Endometrial microvascular endothelial cells (primary cell): ENCODE data around the gene ADAMTS19. TPM values are rescaled to one million over a fixed set of nuclear protein-coding genes. Genes with fewer than 3 reads are reported as not detected.
"Not testable (repeated sequence)": the region's sequence is repeated elsewhere in the genome, so short reads cannot be mapped to it uniquely, and the experiment has no call there.

Experiments used
- in situ Hi-C: cut with HindIII; loops from 2 replicates; pipeline ENCODE4 v1.10.0; 2017; ENCODE audit warnings: low sequenced_read_pairs, low pct_unique_long_range_greater_than_20kb; ENCODE audit errors: inconsistent ontology term
- total RNA-seq: library from RNA; depleted of rRNA; stranded (reverse); fragments of >200 nt; gene quantifications from one replicate; pipeline ENCODE4 v1.2.3, GENCODE V29; 2015; ENCODE audit errors: inconsistent ontology term

The ADAMTS19 gene, protein sequence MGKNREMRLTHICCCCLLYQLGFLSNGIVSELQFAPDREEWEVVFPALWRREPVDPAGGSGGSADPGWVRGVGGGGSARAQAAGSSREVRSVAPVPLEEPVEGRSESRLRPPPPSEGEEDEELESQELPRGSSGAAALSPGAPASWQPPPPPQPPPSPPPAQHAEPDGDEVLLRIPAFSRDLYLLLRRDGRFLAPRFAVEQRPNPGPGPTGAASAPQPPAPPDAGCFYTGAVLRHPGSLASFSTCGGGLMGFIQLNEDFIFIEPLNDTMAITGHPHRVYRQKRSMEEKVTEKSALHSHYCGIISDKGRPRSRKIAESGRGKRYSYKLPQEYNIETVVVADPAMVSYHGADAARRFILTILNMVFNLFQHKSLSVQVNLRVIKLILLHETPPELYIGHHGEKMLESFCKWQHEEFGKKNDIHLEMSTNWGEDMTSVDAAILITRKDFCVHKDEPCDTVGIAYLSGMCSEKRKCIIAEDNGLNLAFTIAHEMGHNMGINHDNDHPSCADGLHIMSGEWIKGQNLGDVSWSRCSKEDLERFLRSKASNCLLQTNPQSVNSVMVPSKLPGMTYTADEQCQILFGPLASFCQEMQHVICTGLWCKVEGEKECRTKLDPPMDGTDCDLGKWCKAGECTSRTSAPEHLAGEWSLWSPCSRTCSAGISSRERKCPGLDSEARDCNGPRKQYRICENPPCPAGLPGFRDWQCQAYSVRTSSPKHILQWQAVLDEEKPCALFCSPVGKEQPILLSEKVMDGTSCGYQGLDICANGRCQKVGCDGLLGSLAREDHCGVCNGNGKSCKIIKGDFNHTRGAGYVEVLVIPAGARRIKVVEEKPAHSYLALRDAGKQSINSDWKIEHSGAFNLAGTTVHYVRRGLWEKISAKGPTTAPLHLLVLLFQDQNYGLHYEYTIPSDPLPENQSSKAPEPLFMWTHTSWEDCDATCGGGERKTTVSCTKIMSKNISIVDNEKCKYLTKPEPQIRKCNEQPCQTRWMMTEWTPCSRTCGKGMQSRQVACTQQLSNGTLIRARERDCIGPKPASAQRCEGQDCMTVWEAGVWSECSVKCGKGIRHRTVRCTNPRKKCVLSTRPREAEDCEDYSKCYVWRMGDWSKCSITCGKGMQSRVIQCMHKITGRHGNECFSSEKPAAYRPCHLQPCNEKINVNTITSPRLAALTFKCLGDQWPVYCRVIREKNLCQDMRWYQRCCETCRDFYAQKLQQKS
- total RNA-seq = not detected

DNA sequence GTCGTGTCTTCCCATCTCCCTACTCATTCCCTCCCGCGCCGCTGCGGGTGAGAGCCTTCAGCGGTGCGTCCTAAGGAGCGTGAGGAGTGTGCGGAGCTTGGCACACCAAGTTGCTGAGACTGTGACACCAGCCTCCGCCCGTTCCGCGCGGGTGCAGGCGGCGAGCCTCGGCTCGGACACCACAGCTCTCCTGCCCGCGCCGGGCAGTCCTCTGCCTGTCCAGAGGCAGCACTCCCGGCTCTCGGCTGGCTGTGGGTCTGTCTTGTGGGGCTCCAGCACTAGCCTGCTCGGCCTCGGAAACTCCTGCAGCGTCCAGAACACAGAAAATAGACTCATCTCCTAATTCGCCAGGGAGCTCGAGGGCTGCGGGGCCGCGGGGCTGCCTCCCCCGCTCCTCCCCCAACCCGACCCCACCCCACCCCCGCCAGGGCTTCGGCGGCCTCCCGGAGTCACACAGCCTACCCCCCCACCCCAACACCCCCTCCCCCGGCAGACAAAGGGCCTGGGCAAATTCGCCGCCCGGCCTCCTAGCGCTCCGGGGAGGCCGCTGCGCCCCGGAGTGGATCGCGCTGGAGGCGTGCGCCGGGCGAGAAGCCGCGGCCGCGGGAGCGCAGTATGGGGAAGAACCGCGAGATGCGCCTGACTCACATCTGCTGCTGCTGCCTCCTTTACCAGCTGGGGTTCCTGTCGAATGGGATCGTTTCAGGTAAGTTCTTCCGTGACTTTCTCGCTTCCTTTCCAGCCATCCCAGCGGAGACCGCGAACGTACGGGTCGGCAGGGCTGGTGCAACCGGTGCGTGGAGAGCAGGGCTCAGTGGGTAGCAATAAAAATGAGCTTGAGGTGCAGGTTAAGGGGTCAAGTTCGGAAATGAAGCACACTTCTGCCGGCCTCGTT lies at the start of gene ADAMTS19:
TSS of gene ADAMTS19 (plus strand) at position 522 of the 895 bp plus-strand sequence. CDS start at position 616, 94 bp downstream.
- in situ Hi-C loops = no loop called here

GRCh38 chr5:129410488-129410887 lies 49.6 kb upstream of the ADAMTS19 start:
- in situ Hi-C loops = no loop called here

DNA sequence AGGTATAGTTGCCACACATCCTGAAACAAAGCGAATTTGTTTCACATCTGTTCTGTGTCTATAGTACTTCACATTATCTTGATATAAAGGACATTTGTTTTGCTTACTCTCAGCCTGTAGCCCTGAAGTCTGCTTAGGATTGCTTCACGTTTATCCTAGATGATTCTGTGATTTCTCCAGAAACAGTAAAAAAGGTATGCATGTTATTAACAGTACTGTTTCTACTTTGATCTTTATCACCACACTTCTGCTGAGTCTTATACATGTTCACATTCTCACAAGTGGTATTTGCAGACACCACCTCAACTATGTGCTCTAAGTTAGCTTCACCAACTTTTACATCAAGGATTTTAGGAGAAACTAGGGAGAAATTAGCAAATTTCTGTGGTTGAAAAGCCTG lies 47.4 kb upstream of the ADAMTS19 start:
- in situ Hi-C loops = no loop called here

GRCh38 chr5:129413570-129413969 lies 46.5 kb upstream of the ADAMTS19 start:
- in situ Hi-C loops = no loop called here

- in situ Hi-C loops = no loop called here
Measured at GRCh38 chr5:129419292-129419691, 40.8 kb upstream of the ADAMTS19 start.

DNA sequence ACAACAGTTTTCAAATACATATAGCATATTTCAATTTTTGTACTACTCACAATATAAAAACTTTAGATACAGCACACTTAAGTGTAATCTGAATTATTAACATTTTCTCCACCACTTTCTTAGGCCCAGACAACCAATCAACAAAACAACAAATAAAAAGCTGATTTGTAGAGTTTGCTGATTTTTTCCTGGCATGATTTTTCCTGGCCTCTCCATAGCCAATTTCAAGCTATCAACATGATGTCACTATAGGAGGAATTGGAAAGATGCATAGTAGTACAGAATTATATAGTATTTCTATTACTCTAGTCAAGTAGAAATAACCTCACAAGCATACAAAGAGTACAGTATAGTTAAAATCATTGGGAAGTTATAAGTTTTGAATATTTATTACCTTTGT lies 35.1 kb upstream of the ADAMTS19 start:
- in situ Hi-C loops = no loop called here

DNA sequence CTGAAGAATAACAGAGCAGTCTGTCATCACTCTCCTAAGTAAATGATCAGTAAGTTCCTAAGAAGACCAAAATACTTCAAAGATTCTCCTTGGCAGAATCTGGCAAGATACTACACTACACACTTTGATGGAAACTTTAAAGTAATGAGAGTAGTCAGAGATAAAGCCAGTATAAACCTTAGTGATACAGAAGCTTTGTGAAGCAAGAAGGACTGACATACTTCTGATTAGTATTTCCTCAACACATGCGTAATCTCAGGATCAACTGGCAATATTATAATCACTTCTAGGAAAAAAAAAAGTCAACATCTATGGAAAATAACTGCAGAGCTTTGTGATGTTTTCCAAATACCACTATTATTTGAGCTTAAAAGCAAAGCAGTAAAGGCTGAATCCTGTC lies 34.0 kb upstream of the ADAMTS19 start:
- in situ Hi-C loops = no loop called here

DNA sequence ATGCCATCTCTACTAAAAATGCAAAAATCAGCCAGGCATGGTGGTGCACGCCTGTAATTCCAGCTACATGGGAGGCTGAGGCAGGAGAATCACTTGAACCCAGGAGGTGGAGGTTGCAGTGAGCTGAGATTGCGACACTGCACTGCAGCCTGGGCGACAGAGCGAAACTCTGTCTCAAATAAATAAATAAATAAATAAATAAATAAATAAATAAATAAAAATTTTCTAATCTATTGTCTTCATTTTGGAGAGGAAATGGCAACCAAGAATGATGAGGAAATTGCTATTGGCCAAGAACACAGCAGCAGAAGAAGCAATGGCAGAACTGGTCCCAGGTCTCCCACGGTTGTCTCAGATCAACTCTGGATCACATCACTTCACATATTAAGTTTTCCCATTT lies 31.5 kb upstream of the ADAMTS19 start:
- in situ Hi-C loops = not testable (repeated sequence)

DNA sequence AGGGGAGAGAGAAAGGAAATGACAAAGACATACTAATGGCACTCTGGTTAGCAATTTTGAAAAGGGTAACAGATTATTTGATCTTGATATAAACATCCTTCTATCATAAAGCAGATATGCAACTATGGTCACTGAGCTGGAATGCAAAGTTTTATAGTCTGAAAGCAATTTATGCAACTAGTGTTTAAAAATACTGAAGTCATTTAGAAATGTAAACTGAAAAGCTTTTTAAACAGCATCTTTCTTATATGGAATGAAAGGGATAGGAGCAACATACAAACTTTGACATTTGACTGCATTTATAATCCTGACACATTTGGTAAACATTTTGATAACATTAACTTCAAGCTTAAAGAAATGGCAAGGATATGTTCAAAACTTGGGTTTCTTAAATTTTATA lies 28.7 kb upstream of the ADAMTS19 start:
- in situ Hi-C loops = no loop called here

- in situ Hi-C loops = no loop called here
Measured at GRCh38 chr5:129438322-129438721, 21.8 kb upstream of the ADAMTS19 start.

GRCh38 chr5:129440424-129440823 lies 19.7 kb upstream of the ADAMTS19 start:
- in situ Hi-C loops = no loop called here

GRCh38 chr5:129441096-129441495 lies 19.0 kb upstream of the ADAMTS19 start:
- in situ Hi-C loops = no loop called here

- in situ Hi-C loops = no loop called here
Measured at GRCh38 chr5:129445379-129445778, 14.7 kb upstream of the ADAMTS19 start.

DNA sequence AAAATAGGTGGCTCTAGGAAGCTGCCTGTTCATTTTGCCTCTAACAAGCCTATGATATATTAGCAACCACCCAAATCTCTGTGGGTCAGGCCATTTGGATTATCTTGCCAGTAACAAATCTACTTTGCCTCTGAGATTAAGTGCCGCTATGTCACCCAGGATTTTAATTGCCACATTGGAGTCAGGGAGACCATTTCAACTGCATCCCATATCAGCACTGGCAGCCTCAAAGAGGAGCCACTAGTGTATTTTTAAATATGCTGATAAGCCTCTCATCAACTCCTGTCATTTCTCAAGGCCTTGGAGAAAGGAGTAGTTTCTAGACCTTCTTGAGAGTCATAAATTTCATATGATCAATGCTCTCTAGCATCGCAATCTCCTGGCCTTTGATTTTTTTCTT lies 12.1 kb upstream of the ADAMTS19 start:
- in situ Hi-C loops = no loop called here

GRCh38 chr5:129448654-129449053 lies 11.4 kb upstream of the ADAMTS19 start:
- in situ Hi-C loops = no loop called here

DNA sequence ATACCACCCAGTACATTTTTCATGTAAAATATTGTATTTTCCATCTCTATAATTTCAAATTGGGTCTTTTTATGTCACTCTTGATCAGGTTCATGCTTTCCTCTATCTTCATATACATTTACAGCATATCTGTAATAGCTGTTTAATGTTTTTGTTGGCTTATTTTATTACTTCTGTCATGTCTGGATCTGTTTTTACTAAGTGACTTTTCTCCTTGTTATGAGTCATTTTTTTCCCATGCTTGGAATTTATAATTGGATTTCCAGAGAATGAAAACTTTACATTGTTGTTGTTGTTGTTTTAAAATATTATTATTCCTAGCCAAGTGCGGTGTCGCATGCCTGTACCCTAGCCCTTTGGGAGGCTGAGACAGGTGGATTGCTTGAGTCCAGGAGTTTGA lies 5.6 kb upstream of the ADAMTS19 start:
- in situ Hi-C loops = no loop called here

- in situ Hi-C loops = no loop called here
Measured at GRCh38 chr5:129459450-129459776, 685 bp upstream of the ADAMTS19 start.

GRCh38 chr5:129460672-129460935 lies 506 bp downstream of the ADAMTS19 start:
- in situ Hi-C loops = no loop called here
